GM20000 (cell line): ENCODE measurements around the gene CDC25C.
A peak's percentile ranks its signal among the peaks of the same experiment; 100 is the strongest.
"Not testable (repeated sequence)": the region's sequence is repeated elsewhere in the genome, so short reads cannot be mapped to it uniquely, and the experiment has no call there.

Experiments used
- DNase-seq: peaks from one replicate; pipeline ENCODE4 v3.0.0; 2012; ENCODE audit warnings: low spot score
- TF ChIP-seq, protein P1 (sequence below): IDR thresholded peaks from 2 replicates; pipeline ENCODE4 v1.5.1; 2012; ENCODE audit warnings: mild to moderate bottlenecking, control low read depth; ENCODE audit errors: extremely low read depth, missing control alignments

CDC25C gene

GRCh38 chr5:138336952-138337684, 5.5 kb upstream of the CDC25C start:
- peak; percentile 68 for DNase-seq
- TF ChIP-seq, protein P1, sequence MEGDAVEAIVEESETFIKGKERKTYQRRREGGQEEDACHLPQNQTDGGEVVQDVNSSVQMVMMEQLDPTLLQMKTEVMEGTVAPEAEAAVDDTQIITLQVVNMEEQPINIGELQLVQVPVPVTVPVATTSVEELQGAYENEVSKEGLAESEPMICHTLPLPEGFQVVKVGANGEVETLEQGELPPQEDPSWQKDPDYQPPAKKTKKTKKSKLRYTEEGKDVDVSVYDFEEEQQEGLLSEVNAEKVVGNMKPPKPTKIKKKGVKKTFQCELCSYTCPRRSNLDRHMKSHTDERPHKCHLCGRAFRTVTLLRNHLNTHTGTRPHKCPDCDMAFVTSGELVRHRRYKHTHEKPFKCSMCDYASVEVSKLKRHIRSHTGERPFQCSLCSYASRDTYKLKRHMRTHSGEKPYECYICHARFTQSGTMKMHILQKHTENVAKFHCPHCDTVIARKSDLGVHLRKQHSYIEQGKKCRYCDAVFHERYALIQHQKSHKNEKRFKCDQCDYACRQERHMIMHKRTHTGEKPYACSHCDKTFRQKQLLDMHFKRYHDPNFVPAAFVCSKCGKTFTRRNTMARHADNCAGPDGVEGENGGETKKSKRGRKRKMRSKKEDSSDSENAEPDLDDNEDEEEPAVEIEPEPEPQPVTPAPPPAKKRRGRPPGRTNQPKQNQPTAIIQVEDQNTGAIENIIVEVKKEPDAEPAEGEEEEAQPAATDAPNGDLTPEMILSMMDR: no peak

DNA sequence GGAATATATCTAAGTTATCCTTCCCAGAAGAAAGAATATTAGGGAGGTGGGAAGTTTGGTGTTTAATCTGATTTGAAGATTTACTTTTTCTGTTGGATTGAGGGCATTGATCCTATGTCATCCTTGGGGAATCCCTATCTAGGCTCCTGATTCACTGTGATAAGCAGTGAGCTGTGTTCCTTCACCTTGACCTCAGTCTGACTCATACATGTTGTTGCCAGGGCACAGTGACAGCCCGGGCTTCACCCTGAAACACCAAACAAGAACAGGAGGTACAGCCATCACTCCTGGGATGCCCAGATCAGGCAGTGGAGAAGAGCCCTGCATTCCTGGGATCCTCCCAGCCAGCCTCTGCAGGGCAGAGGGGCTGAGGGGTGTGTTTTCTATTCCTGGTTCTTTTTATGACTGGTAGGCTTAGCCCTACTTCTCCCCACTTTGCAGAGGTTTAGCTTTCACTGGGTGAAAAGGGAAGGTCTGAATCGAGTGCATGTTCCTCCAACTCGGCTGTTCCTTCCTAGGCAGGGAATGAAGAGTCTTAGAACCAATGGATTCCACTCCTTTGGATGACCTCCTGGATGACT, 3.4 kb upstream of the CDC25C start:
- no peak for DNase-seq
- TF ChIP-seq, protein P1: no peak

DNA sequence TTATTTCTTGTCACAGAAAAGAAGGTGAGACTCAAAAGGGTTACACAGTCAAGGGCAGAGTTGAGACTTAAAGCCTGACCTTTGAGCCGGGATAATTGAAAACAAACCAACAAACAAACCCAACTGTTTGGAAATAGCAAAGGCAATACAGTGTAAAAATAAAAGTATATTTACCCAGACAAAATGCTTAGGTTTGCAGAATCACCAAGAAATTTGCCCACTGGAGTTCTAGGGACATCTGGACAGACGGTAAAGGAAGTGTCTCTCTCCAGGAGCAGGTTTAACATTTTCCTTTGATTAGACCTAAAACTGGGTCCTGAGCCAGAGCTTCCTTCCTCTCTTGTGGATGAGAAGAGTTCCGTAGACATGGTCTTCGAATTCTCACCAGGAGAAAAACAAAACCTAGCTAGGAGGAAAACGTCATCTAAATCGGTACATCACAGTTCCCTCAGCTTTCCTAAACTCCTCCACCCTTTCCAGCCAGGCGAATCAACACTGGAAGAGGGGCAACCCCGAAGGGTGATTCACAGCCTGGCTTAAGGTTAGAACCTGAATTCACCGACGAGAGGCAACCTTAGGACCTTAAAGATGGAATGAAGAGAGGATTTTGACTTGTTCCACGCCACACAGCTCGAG, 673 bp downstream of the CDC25C start:
- TF ChIP-seq, protein P1: no peak
- no peak for DNase-seq

- DNase-seq: not testable (repeated sequence)
Measured at GRCh38 chr5:138318211-138318610, 13.4 kb downstream of the CDC25C start.

DNA sequence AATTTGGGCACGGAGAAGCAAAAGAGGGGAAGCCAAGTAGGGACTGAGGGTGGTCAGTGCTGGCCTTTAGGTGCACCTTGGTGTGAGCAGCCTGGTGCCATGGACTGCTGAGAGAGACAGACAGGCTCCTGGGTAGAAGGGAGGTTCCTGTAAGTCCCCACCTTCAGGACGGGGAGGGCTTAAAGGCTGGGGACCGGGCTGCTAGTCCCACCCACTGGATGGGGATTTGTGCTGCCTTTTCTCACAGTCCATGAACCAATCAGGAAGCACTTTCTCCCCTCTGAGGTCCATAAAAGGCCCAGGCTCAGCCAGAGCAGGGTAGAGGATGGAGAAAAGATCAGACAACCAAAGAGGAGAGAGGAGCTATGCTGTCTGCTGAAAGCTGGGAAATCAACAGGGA, 15.2 kb downstream of the CDC25C start:
- TF ChIP-seq, protein P1: no peak
- DNase-seq: no peak

DNA sequence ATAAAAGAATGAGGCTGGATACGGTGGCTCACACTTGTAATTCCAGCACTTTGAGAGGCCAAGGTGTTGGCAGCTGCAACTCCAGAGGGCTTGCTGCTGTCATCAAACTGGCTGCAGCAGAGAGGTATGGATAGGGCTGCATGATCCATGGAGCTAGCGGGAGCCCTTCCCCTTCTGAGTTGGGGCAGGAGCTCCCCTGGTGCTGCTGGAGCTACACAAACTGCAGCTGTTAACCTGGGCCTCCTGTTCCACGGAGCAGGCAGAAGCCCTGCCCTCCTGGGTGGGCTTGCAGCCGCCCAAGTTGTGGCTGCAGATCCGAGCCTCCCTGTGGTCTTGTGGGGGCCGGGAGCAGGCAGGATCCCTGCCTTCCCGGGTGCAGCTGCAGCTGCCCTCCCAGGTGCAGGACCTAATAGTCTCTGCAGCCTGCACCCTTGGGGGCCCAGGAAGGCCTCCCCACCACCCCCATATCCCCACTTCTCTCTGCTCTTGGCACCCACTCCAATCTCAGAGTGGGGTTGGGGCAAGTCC, 15.8 kb downstream of the CDC25C start:
- TF ChIP-seq, protein P1: no peak
- DNase-seq: no peak

DNA sequence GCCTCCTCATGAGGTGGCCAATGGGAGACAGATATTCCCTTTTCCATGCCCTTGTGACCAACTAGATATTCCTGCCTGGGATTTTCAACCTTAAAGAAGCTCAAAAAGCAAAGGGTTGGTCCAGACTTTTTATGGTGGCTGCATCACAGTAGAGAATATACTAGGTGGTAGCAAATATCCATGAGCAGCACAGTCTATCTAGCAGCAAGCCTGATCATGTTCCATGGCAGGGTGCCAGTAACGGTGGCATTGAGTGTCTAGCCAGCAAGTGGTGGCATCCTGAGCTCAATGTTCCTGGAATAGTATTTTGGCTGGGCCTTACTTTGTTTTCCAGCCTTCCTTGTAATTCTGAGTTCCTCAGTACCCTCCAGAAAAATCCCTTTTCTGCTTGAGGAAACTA, 25.8 kb downstream of the CDC25C start:
- no peak for DNase-seq

More for the DNA sequence above, 25.8 kb downstream of the CDC25C start:
- TF ChIP-seq, protein P1: no peak
